A673 (cell line): ENCODE measurements around the gene PPP2R3B. TPM values are rescaled to one million over a fixed set of nuclear protein-coding genes. Genes with fewer than 3 reads are reported as not detected.

Experiments used
- BruUV-seq: library from RNA; stranded (reverse); fragments of 400-500 nt; replicated peaks from 2 replicates; lab custom pipeline; 2021; lab: Mats Ljungman, UMichigan
- CTCF ChIA-PET: fragments of 300-600 bp; sonication (Branson Sonifier 250); formaldehyde crosslinking; loops from one replicate; lab custom pipeline; 2022; ENCODE audit warnings: antibody characterized with exemption; lab: Charles Lee
- POLR2A ChIA-PET: fragments of 300-600 bp; sonication (Branson Sonifier 250); formaldehyde crosslinking; loops from one replicate; lab custom pipeline; 2022; ENCODE audit warnings: antibody characterized with exemption; ENCODE audit not compliant: low non-redundant PET; lab: Charles Lee
- DNase-seq: peaks from one replicate; pipeline ENCODE4 v3.0.0-alpha.2; 2015; ENCODE audit warnings: low spot score
- H3K27ac ChIP-seq: fragments of 200-600 bp; sonication (generic); 2 replicates; pipeline ENCODE4 v1.5.1; 2016; ENCODE audit warnings: mixed run types, low read depth, mild to moderate bottlenecking, mixed read lengths, antibody characterized with exemption, low read length; ENCODE audit not compliant: poor library complexity, severe bottlenecking
- H3K27me3 ChIP-seq: fragments of 200-600 bp; sonication (generic); replicated peaks from 2 replicates; pipeline ENCODE4 v1.6.1; 2017; ENCODE audit warnings: mixed run types, low read depth, mild to moderate bottlenecking, mixed read lengths, antibody characterized with exemption, low read length; ENCODE audit not compliant: insufficient read depth, poor library complexity
- H3K36me3 ChIP-seq: fragments of 200-600 bp; sonication (generic); 2 replicates; pipeline ENCODE4 v1.6.1; 2016; ENCODE audit warnings: mixed run types, mild to moderate bottlenecking, mixed read lengths, antibody characterized with exemption, low read length; ENCODE audit not compliant: insufficient read depth, poor library complexity, severe bottlenecking
- H3K4me1 ChIP-seq: fragments of 200-600 bp; sonication (generic); 2 replicates; pipeline ENCODE4 v1.6.1; 2017; ENCODE audit warnings: mixed run types, mild to moderate bottlenecking, mixed read lengths, antibody characterized with exemption, low read length; ENCODE audit not compliant: insufficient read depth, poor library complexity, severe bottlenecking
- H3K4me3 ChIP-seq: fragments of 200-600 bp; sonication (generic); 2 replicates; pipeline ENCODE4 v1.5.1; 2016; ENCODE audit warnings: low read depth, mixed run types, mild to moderate bottlenecking, mixed read lengths, low read length; ENCODE audit not compliant: poor library complexity, severe bottlenecking
- H3K9me3 ChIP-seq: fragments of 200-600 bp; sonication (generic); 2 replicates; pipeline ENCODE4 v1.6.1; 2016; ENCODE audit warnings: mixed run types, low read depth, mild to moderate bottlenecking, mixed read lengths, antibody characterized with exemption, low read length; ENCODE audit not compliant: poor library complexity, severe bottlenecking
- CTCF ChIP-seq: fragments of 300-800, 200-600 bp; sonication (generic); conservative IDR thresholded peaks from 2 replicates; pipeline ENCODE4 v1.5.1; 2017; ENCODE audit warnings: low read depth, mild to moderate bottlenecking, antibody characterized with exemption, low read length, moderate library complexity, mixed read lengths
- EZH2 ChIP-seq: fragments of 200-600 bp; sonication (generic); IDR thresholded peaks from 2 replicates; pipeline ENCODE4 v1.6.1; 2017; ENCODE audit warnings: borderline replicate concordance, low read depth, mild to moderate bottlenecking, mixed read lengths, antibody characterized with exemption, low read length; ENCODE audit not compliant: poor library complexity, severe bottlenecking
- intact Hi-C: fragments of 100-400 bp; cut with micrococcal nuclease; formaldehyde crosslinking; loops from one replicate; pipeline ENCODE4 v1.10.0; 2022; ENCODE audit not compliant: unreplicated experiment
- total RNA-seq: library from RNA; stranded (reverse); gene quantifications from 2 replicates; pipeline ENCODE4 v1.2.3, GENCODE V29; 2021

PPP2R3B gene
- total RNA-seq, 1 experiment from 2014 or later = 43.6 TPM

GRCh38 chrX:290476-291166 is 96.1 kb downstream of the PPP2R3B start:
- TF ChIP-seq EZH2 = no peak
- TF ChIP-seq CTCF = no peak
- intact Hi-C loops = no loop called here
- H3K4me1 ChIP-seq = no peaks in the 10 kb centered on the region
- H3K27me3 ChIP-seq = no peaks in the 10 kb centered on the region
- H3K9me3 ChIP-seq = no peaks in the 10 kb centered on the region
- H3K4me3 ChIP-seq = no peak overlapping the region
- CTCF ChIA-PET = no interaction called here
- no peak overlapping the region for H3K27ac ChIP-seq
- no peak for DNase-seq
- BruUV-seq = TSS peak; percentile 16
- peaks cover 64% of the 10 kb centered on the region for H3K36me3 ChIP-seq
- POLR2A ChIA-PET = no interaction called here

- no peak for DNase-seq
- Histone ChIP-seq H3K9me3 (no peaks in the 10 kb centered on the region), H3K27me3 (no peaks in the 10 kb centered on the region), H3K36me3 (peaks cover 74% of the 10 kb centered on the region), H3K4me1 (no peaks in the 10 kb centered on the region), H3K27ac (no peak overlapping the region), H3K4me3 (no peak overlapping the region)
- TF ChIP-seq EZH2 (no peak), CTCF (no peak)
- intact Hi-C loops = no loop called here
- POLR2A ChIA-PET = no interaction called here
- CTCF ChIA-PET = no interaction called here
- no TSS peak for BruUV-seq
Observed at GRCh38 chrX:288561-288991, 98.1 kb downstream of the PPP2R3B start.

GRCh38 chrX:287670-288069 is 99.0 kb downstream of the PPP2R3B start:
- CTCF ChIA-PET = no interaction called here
- no peak for DNase-seq
- Histone ChIP-seq H3K27ac (no peak overlapping the region), H3K27me3 (no peaks in the 10 kb centered on the region), H3K4me1 (no peaks in the 10 kb centered on the region), H3K4me3 (no peak overlapping the region), H3K36me3 (peaks cover 65% of the 10 kb centered on the region), H3K9me3 (no peaks in the 10 kb centered on the region)
- TF ChIP-seq EZH2 (no peak), CTCF (no peak)
- intact Hi-C loops = no loop called here
- POLR2A ChIA-PET = no interaction called here
- BruUV-seq = no TSS peak
